ENCODE measurements around the gene GULP1.

GULP1 gene

DNA sequence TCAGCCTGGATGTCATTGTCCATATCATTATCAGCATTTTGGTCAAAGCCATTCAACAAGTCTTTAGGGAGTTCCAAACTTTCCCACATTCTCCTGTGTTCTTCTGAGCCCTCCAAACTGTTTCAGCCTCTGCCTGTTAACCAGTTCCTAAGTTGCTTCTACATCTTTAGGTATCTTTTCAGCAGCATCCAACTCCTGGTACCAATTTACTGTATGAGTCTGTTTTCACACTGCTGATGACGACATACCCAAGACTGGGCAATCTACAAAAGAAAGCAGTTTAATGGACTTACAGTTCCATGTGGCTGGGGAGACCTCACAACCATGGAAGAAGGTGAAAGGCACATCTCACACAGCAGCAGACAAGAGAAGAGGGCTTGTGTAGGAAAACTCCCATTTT is 94.2 kb downstream of the GULP1 start:
- Mint-ChIP-seq H3K27ac (no peak overlapping the region), H3K27me3 (ENCODE audit: low read depth, poor library complexity) (no peaks in the 10 kb centered on the region), H3K4me1 (no peaks in the 10 kb centered on the region), H3K9me3 (peaks cover 42% of the 10 kb centered on the region), H3K4me3 (no peak overlapping the region), H3K36me3 (ENCODE audit: low read depth) (peaks cover 58% of the 10 kb centered on the region)
- TF ChIP-seq, protein P1, sequence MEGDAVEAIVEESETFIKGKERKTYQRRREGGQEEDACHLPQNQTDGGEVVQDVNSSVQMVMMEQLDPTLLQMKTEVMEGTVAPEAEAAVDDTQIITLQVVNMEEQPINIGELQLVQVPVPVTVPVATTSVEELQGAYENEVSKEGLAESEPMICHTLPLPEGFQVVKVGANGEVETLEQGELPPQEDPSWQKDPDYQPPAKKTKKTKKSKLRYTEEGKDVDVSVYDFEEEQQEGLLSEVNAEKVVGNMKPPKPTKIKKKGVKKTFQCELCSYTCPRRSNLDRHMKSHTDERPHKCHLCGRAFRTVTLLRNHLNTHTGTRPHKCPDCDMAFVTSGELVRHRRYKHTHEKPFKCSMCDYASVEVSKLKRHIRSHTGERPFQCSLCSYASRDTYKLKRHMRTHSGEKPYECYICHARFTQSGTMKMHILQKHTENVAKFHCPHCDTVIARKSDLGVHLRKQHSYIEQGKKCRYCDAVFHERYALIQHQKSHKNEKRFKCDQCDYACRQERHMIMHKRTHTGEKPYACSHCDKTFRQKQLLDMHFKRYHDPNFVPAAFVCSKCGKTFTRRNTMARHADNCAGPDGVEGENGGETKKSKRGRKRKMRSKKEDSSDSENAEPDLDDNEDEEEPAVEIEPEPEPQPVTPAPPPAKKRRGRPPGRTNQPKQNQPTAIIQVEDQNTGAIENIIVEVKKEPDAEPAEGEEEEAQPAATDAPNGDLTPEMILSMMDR (IDR thresholded peaks at IDR 0.05), result no peak
- DNase-seq, result no peak

DNA sequence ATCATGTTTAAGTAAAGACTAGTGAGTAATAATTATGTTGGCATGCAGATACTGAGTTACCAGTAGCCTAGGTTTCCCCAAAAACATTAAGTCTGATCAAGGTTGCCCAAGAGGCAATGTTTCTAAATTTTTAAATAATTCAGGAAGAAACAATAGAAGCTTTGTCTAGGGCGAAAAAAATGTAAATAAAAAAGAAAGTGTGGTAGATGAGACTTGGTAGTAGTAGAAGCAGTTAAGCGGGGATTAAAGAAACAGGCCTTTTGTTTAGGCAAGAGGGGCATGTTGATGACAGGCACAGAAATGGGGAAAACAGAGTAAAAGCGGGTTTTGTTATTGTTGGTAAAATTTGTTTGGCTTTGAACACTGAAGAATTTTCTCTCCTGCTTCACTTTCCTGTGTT is 97.2 kb downstream of the GULP1 start:
- no peak overlapping the region for H3K27ac Mint-ChIP-seq
- H3K9me3 Mint-ChIP-seq, result peaks cover 63% of the 10 kb centered on the region
- H3K4me3 Mint-ChIP-seq, result no peak overlapping the region
- H3K27me3 Mint-ChIP-seq (ENCODE audit: low read depth, poor library complexity), result no peaks in the 10 kb centered on the region
- TF ChIP-seq, protein P1 (IDR thresholded peaks at IDR 0.05), result no peak
- H3K4me1 Mint-ChIP-seq, result no peaks in the 10 kb centered on the region
- DNase-seq, result no peak
- H3K36me3 Mint-ChIP-seq (ENCODE audit: low read depth), result peaks cover 73% of the 10 kb centered on the region

DNA sequence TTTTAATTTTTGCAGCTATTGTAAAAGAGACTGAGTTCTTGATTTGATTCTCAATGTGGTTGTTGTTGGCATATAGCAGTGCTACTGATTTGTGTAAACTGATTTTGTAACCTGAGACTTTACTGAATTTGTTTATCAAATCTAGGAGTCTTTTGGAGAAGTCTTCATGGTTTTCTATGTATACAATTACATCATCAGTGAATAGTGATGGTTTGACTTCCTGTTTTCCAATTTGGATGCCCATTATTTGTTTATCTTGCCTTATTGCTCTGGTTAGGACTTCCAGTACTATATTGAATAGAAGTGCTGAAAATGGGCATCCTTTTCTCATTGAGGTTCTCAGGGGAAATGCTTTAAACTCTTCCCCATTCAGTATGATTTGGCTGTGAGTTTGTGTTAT is 99.7 kb downstream of the GULP1 start:
- Mint-ChIP-seq H3K4me3 (no peak overlapping the region), H3K4me1 (no peaks in the 10 kb centered on the region), H3K36me3 (ENCODE audit: low read depth) (peaks cover 60% of the 10 kb centered on the region), H3K9me3 (peaks cover 47% of the 10 kb centered on the region), H3K27ac (no peak overlapping the region), H3K27me3 (ENCODE audit: low read depth, poor library complexity) (no peaks in the 10 kb centered on the region)
- TF ChIP-seq, protein P1 (IDR thresholded peaks at IDR 0.05), result no peak
- DNase-seq, result no peak

DNA sequence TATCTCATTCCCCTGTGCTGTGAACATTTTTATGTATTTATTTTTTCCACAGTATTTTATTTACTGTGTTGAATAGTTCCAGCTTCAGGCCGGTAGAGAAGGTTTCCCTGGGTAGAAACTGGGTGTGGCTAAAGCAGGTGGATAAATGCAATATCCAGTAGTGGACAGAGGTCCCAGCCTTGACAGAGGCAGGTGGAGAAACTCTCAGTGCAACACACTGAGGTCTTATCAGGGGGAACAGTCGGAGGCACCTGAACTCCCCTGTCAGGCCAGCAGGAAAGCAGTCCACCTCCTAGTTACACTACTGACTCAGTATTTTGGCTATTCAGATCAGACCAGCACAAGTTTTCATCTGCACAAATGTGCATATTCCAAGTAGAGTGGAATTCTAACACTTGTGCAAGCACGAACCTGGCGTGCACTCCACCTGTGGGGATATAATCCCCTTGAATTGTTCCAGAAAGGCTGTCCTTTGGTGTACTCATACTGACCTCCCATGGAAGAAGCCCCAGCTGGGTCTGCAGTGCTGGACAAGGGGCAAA is 103.3 kb downstream of the GULP1 start:
- H3K4me3 Mint-ChIP-seq, result no peak overlapping the region
- H3K9me3 Mint-ChIP-seq, result peaks cover 45% of the 10 kb centered on the region
- H3K27me3 Mint-ChIP-seq (ENCODE audit: low read depth, poor library complexity), result no peaks in the 10 kb centered on the region
- H3K27ac Mint-ChIP-seq, result no peak overlapping the region
- H3K4me1 Mint-ChIP-seq, result no peaks in the 10 kb centered on the region
- TF ChIP-seq, protein P1 (IDR thresholded peaks at IDR 0.05), result no peak
- DNase-seq, result no peak
- H3K36me3 Mint-ChIP-seq (ENCODE audit: low read depth), result peaks cover 61% of the 10 kb centered on the region

DNA sequence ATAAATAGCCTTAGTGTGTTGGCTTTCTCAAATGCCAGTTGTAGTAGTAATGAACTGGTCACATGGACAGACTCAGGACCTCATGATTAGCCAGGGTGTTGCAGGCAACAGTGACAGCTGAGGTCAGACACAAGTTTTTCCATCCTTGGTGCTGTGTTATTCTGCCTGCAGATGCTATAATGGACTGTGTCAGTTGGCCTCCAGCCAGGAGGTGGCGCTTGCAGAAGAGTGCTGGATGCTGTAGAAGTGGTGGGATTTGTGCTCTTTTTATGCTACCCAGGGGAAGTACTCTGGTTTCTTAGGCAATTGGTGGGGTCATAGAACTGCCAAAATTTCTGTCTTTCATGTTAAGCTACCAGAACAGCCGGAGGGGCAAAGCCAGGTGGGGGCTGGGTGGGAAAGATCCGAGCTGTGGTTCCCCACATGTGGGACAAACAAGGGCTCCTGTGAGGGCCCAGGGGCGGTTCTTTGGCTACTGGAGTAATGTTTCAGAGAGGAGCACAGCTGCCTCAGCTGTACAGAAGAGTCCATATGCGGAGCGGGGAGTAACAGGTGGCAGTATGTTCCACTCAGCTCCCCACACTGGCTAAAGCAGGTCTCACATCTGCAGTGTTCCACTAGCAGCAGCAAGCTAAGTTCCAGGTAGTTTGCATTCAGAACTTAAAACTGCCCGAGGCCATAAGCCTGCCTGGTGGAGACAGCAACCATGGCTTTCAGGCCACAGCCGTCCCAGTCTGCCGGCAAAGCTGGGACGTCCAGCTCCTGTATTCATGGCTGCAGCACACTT is 104.4 kb downstream of the GULP1 start:
- Mint-ChIP-seq H3K36me3 (ENCODE audit: low read depth) (peaks cover 50% of the 10 kb centered on the region), H3K4me3 (no peak overlapping the region), H3K27me3 (ENCODE audit: low read depth, poor library complexity) (no peaks in the 10 kb centered on the region), H3K9me3 (peaks cover 34% of the 10 kb centered on the region), H3K4me1 (no peaks in the 10 kb centered on the region), H3K27ac (no peak overlapping the region)
- TF ChIP-seq, protein P1 (IDR thresholded peaks at IDR 0.05), result no peak
- no peak for DNase-seq

DNA sequence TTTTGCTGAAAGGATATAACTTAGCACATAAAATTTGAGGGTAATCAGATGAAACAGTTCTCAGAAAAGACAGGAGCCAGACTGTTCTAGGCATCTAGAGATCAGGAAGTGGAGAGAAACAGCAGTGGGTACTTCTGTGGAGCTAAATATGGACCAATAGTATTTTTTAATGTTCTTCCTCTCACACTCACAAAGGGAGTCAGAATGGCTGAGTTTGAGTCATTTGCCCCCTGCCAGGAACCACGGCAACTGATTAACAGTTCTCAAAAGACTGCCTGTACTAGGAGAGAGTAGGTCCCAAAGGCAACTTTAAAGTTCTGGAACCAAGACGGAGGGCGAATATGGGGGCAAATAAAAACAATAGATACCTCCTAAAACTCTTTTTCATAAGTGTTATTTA is 107.5 kb downstream of the GULP1 start:
- H3K27ac Mint-ChIP-seq, result peak overlapping the region; percentile 15

More for the DNA sequence above, 107.5 kb downstream of the GULP1 start:
- peaks cover 20% of the 10 kb centered on the region for H3K36me3 Mint-ChIP-seq (ENCODE audit: low read depth)
- H3K4me3 Mint-ChIP-seq, result no peak overlapping the region
- H3K27me3 Mint-ChIP-seq (ENCODE audit: low read depth, poor library complexity), result no peaks in the 10 kb centered on the region
- H3K9me3 Mint-ChIP-seq, result peaks cover 4% of the 10 kb centered on the region
- H3K4me1 Mint-ChIP-seq, result no peaks in the 10 kb centered on the region
- no peak for DNase-seq
- TF ChIP-seq, protein P1 (IDR thresholded peaks at IDR 0.05), result no peak
